WTC11 (cell line): ENCODE data around the gene KCNE2. TPM values are rescaled to one million over a fixed set of nuclear protein-coding genes. Genes with fewer than 3 reads are reported as not detected.
A peak's percentile ranks its signal among the peaks of the same experiment; 100 is the strongest.

Experiments
- ATAC-seq: fragments of 200-7000 bp; cut with Tn5 transposase; 2 replicates; pipeline ENCODE4 v1.10.0; 2021; ENCODE audit warnings: mild to moderate bottlenecking, moderate library complexity
- CTCF ChIA-PET: fragments of 300-600 bp; sonication (Branson Sonifier 250); formaldehyde crosslinking; loops from one replicate; lab custom pipeline; 2021; ENCODE audit warnings: antibody characterized with exemption; lab: Charles Lee
- POLR2A ChIA-PET: fragments of 350-600 bp; sonication (Branson Sonifier 250); formaldehyde crosslinking; loops from one replicate; lab custom pipeline; 2021; ENCODE audit warnings: antibody characterized with exemption; lab: Charles Lee
- DNase-seq: peaks from one replicate; pipeline ENCODE4 v3.0.0; 2021; ENCODE audit warnings: low spot score
- H3K27ac Mint-ChIP-seq: 2 replicates; pipeline ENCODE4 v1.8.0; 2021; ENCODE audit warnings: mixed read lengths
- H3K27me3 Mint-ChIP-seq: 2 replicates; pipeline ENCODE4 v1.8.0; 2021; ENCODE audit warnings: low read depth, mild to moderate bottlenecking, moderate library complexity, mixed read lengths
- H3K36me3 Mint-ChIP-seq: 2 replicates; pipeline ENCODE4 v1.8.0; 2021; ENCODE audit warnings: mixed read lengths
- H3K4me1 Mint-ChIP-seq: 2 replicates; pipeline ENCODE4 v1.8.0; 2022; ENCODE audit warnings: mixed read lengths
- H3K4me3 Mint-ChIP-seq: 2 replicates; pipeline ENCODE4 v1.8.0; 2021; ENCODE audit warnings: mild to moderate bottlenecking, moderate library complexity, mixed read lengths
- H3K9me3 Mint-ChIP-seq: 2 replicates; pipeline ENCODE4 v1.8.0; 2021; ENCODE audit warnings: mixed read lengths
- ESRRA ChIP-seq: sonication (generic); formaldehyde crosslinking; IDR thresholded peaks from 2 replicates; pipeline ENCODE4 v1.8.1; 2022; ENCODE audit warnings: mild to moderate bottlenecking, missing genetic modification reagents, borderline replicate concordance
- GRHL2 ChIP-seq: fragments of 250-450 bp; sonication (Bioruptor Pico); IDR thresholded peaks from 2 replicates; pipeline ENCODE4 v1.8.0; 2022; ENCODE audit warnings: mild to moderate bottlenecking, moderate library complexity; ENCODE audit not compliant: insufficient replicate concordance, severe bottlenecking
- HMGA2 ChIP-seq: fragments of 250-450 bp; sonication (Bioruptor Pico); IDR thresholded peaks from 2 replicates; pipeline ENCODE4 v1.4.0; 2021; ENCODE audit warnings: mild to moderate bottlenecking, moderate library complexity
- IRF2 ChIP-seq: sonication (generic); formaldehyde crosslinking; IDR thresholded peaks from 2 replicates; pipeline ENCODE4 v1.8.0; 2022; ENCODE audit warnings: low read depth, missing genetic modification reagents, borderline replicate concordance
- MAX ChIP-seq: sonication (generic); formaldehyde crosslinking; IDR thresholded peaks from 2 replicates; pipeline ENCODE4 v1.8.0; 2022; ENCODE audit warnings: mild to moderate bottlenecking, missing genetic modification reagents
- MLX ChIP-seq: sonication (generic); formaldehyde crosslinking; IDR thresholded peaks from 2 replicates; pipeline ENCODE4 v1.8.1; 2023; ENCODE audit warnings: mild to moderate bottlenecking, missing genetic modification reagents, moderate library complexity
- MYBL2 ChIP-seq: sonication (generic); formaldehyde crosslinking; IDR thresholded peaks from 2 replicates; pipeline ENCODE4 v1.8.1; 2023; ENCODE audit warnings: mild to moderate bottlenecking, moderate library complexity, missing genetic modification reagents
- NFATC4 ChIP-seq: fragments of 250-450 bp; sonication (Bioruptor Pico); IDR thresholded peaks from 2 replicates; pipeline ENCODE4 v1.9.0; 2021; ENCODE audit warnings: mild to moderate bottlenecking
- NR1H2 ChIP-seq: sonication (generic); formaldehyde crosslinking; IDR thresholded peaks from 2 replicates; pipeline ENCODE4 v1.9.0; 2021; ENCODE audit warnings: mild to moderate bottlenecking, moderate library complexity, missing genetic modification reagents
- NR3C1 ChIP-seq: sonication (generic); formaldehyde crosslinking; conservative IDR thresholded peaks from 2 replicates; pipeline ENCODE4 v1.8.1; 2023; ENCODE audit warnings: low read depth, mild to moderate bottlenecking, missing genetic modification reagents
- OVOL2 ChIP-seq: fragments of 250-450 bp; sonication (Bioruptor Pico); IDR thresholded peaks from 2 replicates; pipeline ENCODE4 v1.9.0; 2021; ENCODE audit warnings: mild to moderate bottlenecking, borderline replicate concordance
- PREB ChIP-seq: sonication (generic); formaldehyde crosslinking; IDR thresholded peaks from 2 replicates; pipeline ENCODE4 v1.8.1; 2022; ENCODE audit warnings: mild to moderate bottlenecking, missing genetic modification reagents, moderate library complexity, borderline replicate concordance
- RELA ChIP-seq: sonication (generic); formaldehyde crosslinking; IDR thresholded peaks from 2 replicates; pipeline ENCODE4 v1.8.1; 2022; ENCODE audit warnings: missing genetic modification reagents, mild to moderate bottlenecking, borderline replicate concordance
- RORB ChIP-seq: fragments of 250-450 bp; sonication (Bioruptor Pico); IDR thresholded peaks from 2 replicates; pipeline ENCODE4 v1.9.0; 2021; ENCODE audit warnings: mild to moderate bottlenecking
- TCF7 ChIP-seq: sonication (generic); formaldehyde crosslinking; IDR thresholded peaks from 2 replicates; pipeline ENCODE4 v1.8.0; 2022; ENCODE audit warnings: mild to moderate bottlenecking, low read depth, missing genetic modification reagents, moderate library complexity
- USF1 ChIP-seq: sonication (generic); formaldehyde crosslinking; IDR thresholded peaks from 2 replicates; pipeline ENCODE4 v1.8.0; 2022; ENCODE audit warnings: mild to moderate bottlenecking, missing genetic modification reagents
- ZBTB21 ChIP-seq: sonication (generic); formaldehyde crosslinking; IDR thresholded peaks from 2 replicates; pipeline ENCODE4 v1.8.1; 2023; ENCODE audit warnings: mild to moderate bottlenecking, missing genetic modification reagents, borderline replicate concordance
- ZNF396 ChIP-seq: fragments of 250-450 bp; sonication (Bioruptor Pico); IDR thresholded peaks from 2 replicates; pipeline ENCODE4 v1.8.0; 2021; ENCODE audit warnings: mild to moderate bottlenecking, moderate library complexity, borderline replicate concordance
- total RNA-seq: library from RNA; stranded (reverse); gene quantifications from 3 replicates; pipeline ENCODE4 v1.2.3, GENCODE V29; 2021
- TF ChIP-seq, protein P1 (sequence below): sonication (generic); formaldehyde crosslinking; IDR thresholded peaks from 2 replicates; pipeline ENCODE4 v1.8.1; 2023; ENCODE audit warnings: mild to moderate bottlenecking, missing genetic modification reagents
- TF ChIP-seq, protein P2 (sequence below): sonication (generic); formaldehyde crosslinking; IDR thresholded peaks from 2 replicates; pipeline ENCODE4 v1.8.1; 2023; ENCODE audit warnings: mild to moderate bottlenecking, missing genetic modification reagents
- TF ChIP-seq, protein P3 (sequence below): sonication (generic); formaldehyde crosslinking; IDR thresholded peaks from 2 replicates; pipeline ENCODE4 v1.8.1; 2023; ENCODE audit warnings: mild to moderate bottlenecking, missing genetic modification reagents, moderate library complexity
- TF ChIP-seq, protein P4 (sequence below): sonication (generic); formaldehyde crosslinking; IDR thresholded peaks from 2 replicates; pipeline ENCODE4 v1.8.0; 2022; ENCODE audit warnings: missing genetic modification reagents

The KCNE2 gene
- total RNA-seq, 1 experiment from 2014 or later = 0.44 TPM

- Mint-ChIP-seq H3K4me3 (no peak overlapping the region), H3K27me3 (no peaks in the 10 kb centered on the region; the same call in 1 of the 2 replicates), H3K36me3 (no peaks in the 10 kb centered on the region), H3K27ac (no peak overlapping the region), H3K9me3 (peaks cover 7% of the 10 kb centered on the region; the same call in 1 of the 2 replicates), H3K4me1 (no peaks in the 10 kb centered on the region)
- no peak for TF ChIP-seq ZBTB21 (CRISPR knock-in tag)
- no peak for TF ChIP-seq USF1 (CRISPR knock-in tag)
- TF ChIP-seq, protein P1, sequence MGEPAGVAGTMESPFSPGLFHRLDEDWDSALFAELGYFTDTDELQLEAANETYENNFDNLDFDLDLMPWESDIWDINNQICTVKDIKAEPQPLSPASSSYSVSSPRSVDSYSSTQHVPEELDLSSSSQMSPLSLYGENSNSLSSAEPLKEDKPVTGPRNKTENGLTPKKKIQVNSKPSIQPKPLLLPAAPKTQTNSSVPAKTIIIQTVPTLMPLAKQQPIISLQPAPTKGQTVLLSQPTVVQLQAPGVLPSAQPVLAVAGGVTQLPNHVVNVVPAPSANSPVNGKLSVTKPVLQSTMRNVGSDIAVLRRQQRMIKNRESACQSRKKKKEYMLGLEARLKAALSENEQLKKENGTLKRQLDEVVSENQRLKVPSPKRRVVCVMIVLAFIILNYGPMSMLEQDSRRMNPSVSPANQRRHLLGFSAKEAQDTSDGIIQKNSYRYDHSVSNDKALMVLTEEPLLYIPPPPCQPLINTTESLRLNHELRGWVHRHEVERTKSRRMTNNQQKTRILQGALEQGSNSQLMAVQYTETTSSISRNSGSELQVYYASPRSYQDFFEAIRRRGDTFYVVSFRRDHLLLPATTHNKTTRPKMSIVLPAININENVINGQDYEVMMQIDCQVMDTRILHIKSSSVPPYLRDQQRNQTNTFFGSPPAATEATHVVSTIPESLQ = no peak
- TF ChIP-seq, protein P2, sequence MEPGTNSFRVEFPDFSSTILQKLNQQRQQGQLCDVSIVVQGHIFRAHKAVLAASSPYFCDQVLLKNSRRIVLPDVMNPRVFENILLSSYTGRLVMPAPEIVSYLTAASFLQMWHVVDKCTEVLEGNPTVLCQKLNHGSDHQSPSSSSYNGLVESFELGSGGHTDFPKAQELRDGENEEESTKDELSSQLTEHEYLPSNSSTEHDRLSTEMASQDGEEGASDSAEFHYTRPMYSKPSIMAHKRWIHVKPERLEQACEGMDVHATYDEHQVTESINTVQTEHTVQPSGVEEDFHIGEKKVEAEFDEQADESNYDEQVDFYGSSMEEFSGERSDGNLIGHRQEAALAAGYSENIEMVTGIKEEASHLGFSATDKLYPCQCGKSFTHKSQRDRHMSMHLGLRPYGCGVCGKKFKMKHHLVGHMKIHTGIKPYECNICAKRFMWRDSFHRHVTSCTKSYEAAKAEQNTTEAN (CRISPR knock-in tag) = no peak
- no peak for TF ChIP-seq RORB (CRISPR knock-in tag)
- no peak for TF ChIP-seq NFATC4 (CRISPR knock-in tag)
- TF ChIP-seq TCF7 = no peak
- no peak for TF ChIP-seq HMGA2
- no peak for TF ChIP-seq OVOL2
- TF ChIP-seq, protein P3, sequence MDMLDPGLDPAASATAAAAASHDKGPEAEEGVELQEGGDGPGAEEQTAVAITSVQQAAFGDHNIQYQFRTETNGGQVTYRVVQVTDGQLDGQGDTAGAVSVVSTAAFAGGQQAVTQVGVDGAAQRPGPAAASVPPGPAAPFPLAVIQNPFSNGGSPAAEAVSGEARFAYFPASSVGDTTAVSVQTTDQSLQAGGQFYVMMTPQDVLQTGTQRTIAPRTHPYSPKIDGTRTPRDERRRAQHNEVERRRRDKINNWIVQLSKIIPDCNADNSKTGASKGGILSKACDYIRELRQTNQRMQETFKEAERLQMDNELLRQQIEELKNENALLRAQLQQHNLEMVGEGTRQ (CRISPR knock-in tag) = no peak
- ATAC-seq (no peak), DNase-seq (no peak)
- ChIA-PET POLR2A (no interaction called here), CTCF (no interaction called here)
Observed at GRCh38 chr21:34320011-34320410, 43.8 kb upstream of the KCNE2 start.

- Mint-ChIP-seq H3K27me3 (no peaks in the 10 kb centered on the region; the same call in 1 of the 2 replicates), H3K4me3 (no peak overlapping the region), H3K4me1 (0 out of 2 replicates have a peak, but pooled peaks cover 3% of the 10 kb centered on the region), H3K36me3 (peaks cover 10% of the 10 kb centered on the region), H3K9me3 (peaks cover 23% of the 10 kb centered on the region), H3K27ac (no peak overlapping the region)
- peak; percentile 81 for ATAC-seq
- ChIA-PET CTCF (no interaction called here), POLR2A (no interaction called here)
- DNase-seq = no peak
- TF ChIP-seq NR1H2 (no peak), MAX (CRISPR knock-in tag) (no peak), GRHL2 (no peak), MYBL2 (no peak), PREB (no peak), RELA (no peak), NR3C1 (no peak), MLX (CRISPR knock-in tag) (no peak), IRF2 (no peak), ESRRA (CRISPR knock-in tag) (no peak), ZNF396 (CRISPR knock-in tag) (no peak)
- TF ChIP-seq, protein P4, sequence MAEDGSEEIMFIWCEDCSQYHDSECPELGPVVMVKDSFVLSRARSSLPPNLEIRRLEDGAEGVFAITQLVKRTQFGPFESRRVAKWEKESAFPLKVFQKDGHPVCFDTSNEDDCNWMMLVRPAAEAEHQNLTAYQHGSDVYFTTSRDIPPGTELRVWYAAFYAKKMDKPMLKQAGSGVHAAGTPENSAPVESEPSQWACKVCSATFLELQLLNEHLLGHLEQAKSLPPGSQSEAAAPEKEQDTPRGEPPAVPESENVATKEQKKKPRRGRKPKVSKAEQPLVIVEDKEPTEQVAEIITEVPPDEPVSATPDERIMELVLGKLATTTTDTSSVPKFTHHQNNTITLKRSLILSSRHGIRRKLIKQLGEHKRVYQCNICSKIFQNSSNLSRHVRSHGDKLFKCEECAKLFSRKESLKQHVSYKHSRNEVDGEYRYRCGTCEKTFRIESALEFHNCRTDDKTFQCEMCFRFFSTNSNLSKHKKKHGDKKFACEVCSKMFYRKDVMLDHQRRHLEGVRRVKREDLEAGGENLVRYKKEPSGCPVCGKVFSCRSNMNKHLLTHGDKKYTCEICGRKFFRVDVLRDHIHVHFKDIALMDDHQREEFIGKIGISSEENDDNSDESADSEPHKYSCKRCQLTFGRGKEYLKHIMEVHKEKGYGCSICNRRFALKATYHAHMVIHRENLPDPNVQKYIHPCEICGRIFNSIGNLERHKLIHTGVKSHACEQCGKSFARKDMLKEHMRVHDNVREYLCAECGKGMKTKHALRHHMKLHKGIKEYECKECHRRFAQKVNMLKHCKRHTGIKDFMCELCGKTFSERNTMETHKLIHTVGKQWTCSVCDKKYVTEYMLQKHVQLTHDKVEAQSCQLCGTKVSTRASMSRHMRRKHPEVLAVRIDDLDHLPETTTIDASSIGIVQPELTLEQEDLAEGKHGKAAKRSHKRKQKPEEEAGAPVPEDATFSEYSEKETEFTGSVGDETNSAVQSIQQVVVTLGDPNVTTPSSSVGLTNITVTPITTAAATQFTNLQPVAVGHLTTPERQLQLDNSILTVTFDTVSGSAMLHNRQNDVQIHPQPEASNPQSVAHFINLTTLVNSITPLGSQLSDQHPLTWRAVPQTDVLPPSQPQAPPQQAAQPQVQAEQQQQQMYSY (CRISPR knock-in tag) = no peak
- TF ChIP-seq, protein P2 (CRISPR knock-in tag) = no peak
Observed at GRCh38 chr21:34330055-34330454, 33.8 kb upstream of the KCNE2 start.
